ENCODE data around the gene ZFPM1. TPM values are rescaled to one million over a fixed set of nuclear protein-coding genes. Genes with fewer than 3 reads are reported as not detected.

ZFPM1 gene
- total RNA-seq, 4 donors from 2014 or later, result 0.50 to 4.0 (median 1.3) TPM

- no peak for ATAC-seq (ENCODE audit: low FRiP score)
- DNase-seq (ENCODE audit: low spot score), result no peak
- no peak for TF ChIP-seq CTCF (IDR thresholded peaks at IDR 0.05)
Measured at GRCh38 chr16:88413631-88414030, 39.4 kb upstream of the ZFPM1 start.

GRCh38 chr16:88414521-88415380, 38.3 kb upstream of the ZFPM1 start:
- no peak for TF ChIP-seq CTCF (IDR thresholded peaks at IDR 0.05)
- no peak for ATAC-seq (ENCODE audit: low FRiP score)

GRCh38 chr16:88415381-88415705, 37.7 kb upstream of the ZFPM1 start:
- TF ChIP-seq CTCF (IDR thresholded peaks at IDR 0.05), result no peak
- DNase-seq (ENCODE audit: low spot score) (no peak), ATAC-seq (ENCODE audit: low FRiP score) (no peak)

More at GRCh38 chr16:88414521-88415380, 38.3 kb upstream of the ZFPM1 start:
- DNase-seq (ENCODE audit: low spot score), result no peak

GRCh38 chr16:88415713-88416323, 37.3 kb upstream of the ZFPM1 start:
- ATAC-seq (ENCODE audit: low FRiP score) (no peak), DNase-seq (ENCODE audit: low spot score) (no peak)
- TF ChIP-seq CTCF (IDR thresholded peaks at IDR 0.05), result no peak

GRCh38 chr16:88416686-88417085, 36.4 kb upstream of the ZFPM1 start:
- no peak for DNase-seq (ENCODE audit: low spot score)
- ATAC-seq (ENCODE audit: low FRiP score), result no peak
- TF ChIP-seq CTCF (IDR thresholded peaks at IDR 0.05), result no peak

GRCh38 chr16:88417684-88418476, 35.2 kb upstream of the ZFPM1 start:
- ATAC-seq (ENCODE audit: low FRiP score), result no peak
- no peak for TF ChIP-seq CTCF (IDR thresholded peaks at IDR 0.05)

More at GRCh38 chr16:88417684-88418476, 35.2 kb upstream of the ZFPM1 start:
- no peak for DNase-seq (ENCODE audit: low spot score)
